ENCODE measurements around the gene TNFSF11.

The TNFSF11 gene

GRCh38 chr13:42612021-42612765, 38.2 kb downstream of the TNFSF11 start:
- DNase-seq = no peak

GRCh38 chr13:42614436-42615035, 40.6 kb downstream of the TNFSF11 start:
- no peak for DNase-seq

GRCh38 chr13:42615691-42616090, 41.7 kb downstream of the TNFSF11 start:
- DNase-seq = no peak

GRCh38 chr13:42617221-42617620, 43.3 kb downstream of the TNFSF11 start:
- no peak for DNase-seq

- no peak for DNase-seq
Measured at GRCh38 chr13:42623916-42624315, 50.0 kb downstream of the TNFSF11 start.

GRCh38 chr13:42625611-42626010, 51.7 kb downstream of the TNFSF11 start:
- no peak for DNase-seq

- no peak for DNase-seq
Measured at GRCh38 chr13:42626176-42626860, 52.4 kb downstream of the TNFSF11 start.

GRCh38 chr13:42628666-42629065, 54.7 kb downstream of the TNFSF11 start:
- no peak for DNase-seq

- no peak for DNase-seq
Measured at GRCh38 chr13:42631181-42631580, 57.2 kb downstream of the TNFSF11 start.

- no peak for DNase-seq
Measured at GRCh38 chr13:42633495-42633894, 59.5 kb downstream of the TNFSF11 start.

GRCh38 chr13:42638101-42638500, 64.1 kb downstream of the TNFSF11 start:
- no peak for DNase-seq

GRCh38 chr13:42638886-42639285, 64.9 kb downstream of the TNFSF11 start:
- no peak for DNase-seq

GRCh38 chr13:42643076-42643475, 69.1 kb downstream of the TNFSF11 start:
- DNase-seq = no peak

- DNase-seq = no peak
Measured at GRCh38 chr13:42644841-42645240, 70.9 kb downstream of the TNFSF11 start.

- DNase-seq = no peak
Measured at GRCh38 chr13:42645717-42646116, 71.8 kb downstream of the TNFSF11 start.

GRCh38 chr13:42649141-42649540, 75.2 kb downstream of the TNFSF11 start:
- no peak for DNase-seq

- DNase-seq = no peak
Measured at GRCh38 chr13:42649831-42650230, 75.9 kb downstream of the TNFSF11 start.

GRCh38 chr13:42650506-42650905, 76.6 kb downstream of the TNFSF11 start:
- DNase-seq = no peak

GRCh38 chr13:42651936-42652641, 78.1 kb downstream of the TNFSF11 start:
- no peak for DNase-seq

GRCh38 chr13:42652642-42653415, 78.9 kb downstream of the TNFSF11 start:
- no peak for DNase-seq

GRCh38 chr13:42653679-42654078, 79.7 kb downstream of the TNFSF11 start:
- DNase-seq = no peak

GRCh38 chr13:42654212-42654611, 80.3 kb downstream of the TNFSF11 start:
- DNase-seq = no peak

GRCh38 chr13:42654722-42655121, 80.8 kb downstream of the TNFSF11 start:
- DNase-seq = no peak

Measured in KG1 (cell line).